ENCODE measurements around the gene MAN2B1.
"Not testable (repeated sequence)": the region's sequence is repeated elsewhere in the genome, so short reads cannot be mapped to it uniquely, and the experiment has no call there.

MAN2B1 gene

DNA sequence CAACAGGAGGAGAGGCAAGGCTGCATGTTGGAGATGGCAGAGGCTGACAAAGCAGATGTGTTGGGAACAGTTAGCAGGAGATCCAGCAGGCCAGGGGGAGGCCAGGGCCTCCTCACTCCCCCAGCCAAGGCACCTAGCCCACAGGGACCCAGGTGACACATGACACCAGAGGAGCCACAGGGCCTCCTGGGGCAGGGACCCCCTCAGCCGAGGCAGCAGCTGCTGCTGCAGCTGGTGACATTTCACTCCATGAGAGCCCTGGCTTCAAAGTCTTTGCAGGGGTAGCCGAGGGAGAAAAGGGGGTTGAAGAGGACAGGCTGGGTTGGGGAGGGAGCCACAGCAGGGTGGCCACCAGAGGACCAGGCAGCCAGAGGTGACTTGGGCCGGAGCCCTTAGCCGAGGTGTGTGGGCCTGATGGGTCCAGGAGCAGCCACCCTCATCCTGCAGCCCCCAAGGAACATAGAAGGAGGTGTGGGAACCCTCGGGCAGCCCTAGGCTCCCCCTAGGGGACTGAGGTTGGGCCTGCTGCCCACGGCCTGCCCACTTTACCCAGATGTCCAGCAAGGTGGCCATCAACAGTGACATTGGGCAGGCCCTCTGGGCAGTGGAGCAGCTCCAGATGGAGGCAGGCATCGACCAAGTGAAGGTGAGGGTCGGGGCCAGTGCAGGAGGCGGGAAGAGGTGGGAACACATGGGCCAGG, 21.1 kb upstream of the MAN2B1 start, which contains the start of gene GNG14:
GNG14 (plus strand) TSS at position 503 of the 701 bp plus-strand sequence; CDS start at position 554, 51 bp downstream.
- no peak for DNase-seq

DNA sequence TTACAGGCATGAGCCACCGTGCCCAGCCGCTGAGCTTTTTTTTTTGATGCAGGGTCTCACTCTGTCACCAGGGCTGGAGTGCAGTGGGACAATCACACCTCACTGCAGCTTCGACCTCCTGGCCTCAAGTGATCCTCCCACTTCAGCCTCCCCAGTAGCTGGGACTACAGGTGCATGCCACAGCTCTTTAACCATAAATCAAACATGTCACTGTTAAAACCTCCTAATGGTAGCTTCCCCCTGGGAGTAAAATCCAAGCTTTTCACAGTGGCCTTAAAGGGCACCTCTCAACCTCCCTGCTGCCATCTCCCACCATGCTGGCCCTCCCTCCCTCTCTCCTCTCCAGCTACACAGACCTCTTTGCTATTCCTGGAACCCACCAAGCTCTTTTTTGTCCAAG, 19.3 kb upstream of the MAN2B1 start:
- no peak for DNase-seq

DNA sequence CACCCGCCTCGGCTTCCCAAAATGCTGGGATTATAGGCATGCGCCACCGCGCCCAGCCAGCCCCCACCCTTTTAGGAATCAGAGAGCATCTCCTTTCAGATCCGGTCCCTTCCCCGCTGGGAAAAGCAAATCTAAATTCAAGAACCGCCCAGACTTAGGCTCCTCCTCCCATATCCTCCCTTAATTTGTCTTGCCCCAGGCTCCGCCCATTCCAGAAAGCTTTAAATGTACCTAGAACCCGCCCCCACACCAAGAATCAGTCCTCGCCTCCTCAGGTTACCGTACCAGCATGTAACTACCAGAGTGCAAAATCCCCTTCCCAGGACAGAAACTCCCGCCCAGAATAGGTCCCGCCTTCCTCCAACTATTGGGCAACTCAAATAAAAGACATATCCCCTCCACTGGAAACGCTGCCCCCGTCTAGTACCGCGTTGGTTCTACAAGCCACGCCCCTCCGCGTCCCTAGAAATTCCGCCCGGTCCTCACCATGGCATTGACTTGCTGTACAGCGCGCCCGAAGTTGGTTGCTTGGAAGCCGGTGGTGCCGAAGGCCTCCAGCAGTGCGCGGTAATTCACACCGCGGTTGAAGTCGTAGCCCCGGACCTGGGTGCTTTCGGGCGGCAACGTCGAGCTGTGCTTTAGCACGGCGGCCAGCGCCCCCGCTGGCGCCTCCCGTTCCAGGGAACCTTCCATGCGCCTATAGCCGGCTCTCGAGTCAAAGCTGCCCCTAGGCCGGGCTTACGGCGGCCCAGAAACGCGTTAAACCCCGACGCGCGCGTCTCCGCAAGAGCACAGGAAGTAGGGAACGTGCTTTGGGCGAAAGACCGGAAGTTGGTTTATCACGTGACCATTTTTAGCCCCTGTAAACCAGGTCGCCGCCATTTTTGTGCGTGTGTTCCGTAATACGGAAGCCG, 14.8 kb upstream of the MAN2B1 start, which contains the start of gene DHPS:
DHPS (minus strand) TSS at position 807 of the 914 bp plus-strand sequence; CDS start at position 693, 114 bp downstream.
- DNase-seq, result peak; percentile 99

DNA sequence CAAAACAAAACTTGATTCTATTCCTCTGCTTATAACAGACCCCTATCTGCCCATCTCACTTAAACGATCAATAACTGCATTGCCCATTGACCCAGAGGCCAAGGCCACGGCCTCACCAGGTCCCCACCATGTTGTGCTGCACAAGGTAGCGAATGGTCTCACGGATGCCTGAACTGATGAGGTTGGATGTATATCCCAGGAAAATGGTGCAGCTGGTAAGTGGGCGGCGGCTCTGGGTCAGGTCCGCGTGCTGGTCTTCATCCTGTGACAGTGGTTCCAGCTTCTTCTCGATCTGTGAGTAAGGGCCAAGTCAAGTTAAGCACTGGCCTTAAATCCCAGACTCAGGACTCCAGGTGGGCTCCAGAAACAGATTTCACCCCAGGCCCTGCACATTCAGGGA, 13.5 kb upstream of the MAN2B1 start:
- peak; percentile 47 for DNase-seq

DNA sequence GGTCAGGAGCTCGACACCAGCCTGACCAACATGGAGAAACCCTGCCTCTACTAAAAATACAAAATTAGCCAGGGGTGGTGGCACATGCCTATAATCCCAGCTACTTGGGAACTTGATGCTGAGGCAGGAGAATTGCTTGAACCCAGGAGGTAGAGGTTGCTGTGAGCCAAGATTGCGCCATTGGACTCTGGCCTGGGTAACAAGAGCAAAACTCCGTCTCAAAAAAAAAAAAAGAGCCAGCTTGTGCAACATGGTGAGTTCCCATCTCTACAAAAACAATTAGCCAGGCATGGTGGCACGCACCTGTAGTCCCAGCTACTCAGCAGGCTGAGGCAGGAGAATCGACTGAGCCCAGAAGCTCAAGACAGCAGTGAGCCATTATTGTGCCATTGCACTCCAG, 11.5 kb upstream of the MAN2B1 start:
- DNase-seq, result not testable (repeated sequence)

DNA sequence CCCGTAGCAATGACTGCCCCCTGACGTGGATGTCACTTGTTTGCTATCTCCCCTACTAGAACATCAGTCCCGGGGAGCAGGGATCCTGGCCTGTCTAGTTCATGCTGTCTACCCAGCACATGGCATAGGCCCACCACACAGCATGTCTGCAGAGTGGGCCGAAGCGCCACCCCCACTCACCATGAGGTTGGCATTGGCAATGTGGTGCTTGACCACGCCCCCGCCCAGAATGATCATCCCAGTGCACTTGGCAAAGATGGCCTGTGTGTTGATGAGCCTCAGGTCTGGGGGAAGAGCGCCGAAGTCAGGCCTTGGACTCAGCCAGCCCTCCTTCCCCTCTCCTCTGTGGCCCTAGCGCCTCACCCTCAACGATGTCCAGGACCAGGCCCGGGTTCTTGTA, 10.4 kb upstream of the MAN2B1 start:
- peak; percentile 49 for DNase-seq

DNA sequence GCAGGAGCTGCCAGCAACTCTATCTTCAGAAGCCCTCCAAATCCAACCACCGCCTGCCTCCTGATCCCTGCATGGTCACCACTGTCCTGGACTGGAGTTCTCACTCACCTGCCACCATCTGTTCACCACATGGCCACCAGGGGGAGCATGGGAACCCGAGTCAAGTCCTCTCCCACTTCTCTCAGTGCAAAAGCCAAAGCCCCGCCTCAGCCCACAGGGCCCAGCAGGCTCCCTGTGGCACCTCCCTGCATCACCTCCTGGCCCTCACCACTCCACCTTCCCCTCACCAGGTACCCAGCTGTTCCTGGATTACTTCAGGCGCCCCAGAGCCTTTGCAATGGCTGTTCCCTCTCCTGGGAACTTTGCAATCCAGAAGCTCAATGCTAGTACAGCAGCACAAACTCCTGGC, 9.8 kb upstream of the MAN2B1 start:
- DNase-seq, result peak; percentile 95

DNA sequence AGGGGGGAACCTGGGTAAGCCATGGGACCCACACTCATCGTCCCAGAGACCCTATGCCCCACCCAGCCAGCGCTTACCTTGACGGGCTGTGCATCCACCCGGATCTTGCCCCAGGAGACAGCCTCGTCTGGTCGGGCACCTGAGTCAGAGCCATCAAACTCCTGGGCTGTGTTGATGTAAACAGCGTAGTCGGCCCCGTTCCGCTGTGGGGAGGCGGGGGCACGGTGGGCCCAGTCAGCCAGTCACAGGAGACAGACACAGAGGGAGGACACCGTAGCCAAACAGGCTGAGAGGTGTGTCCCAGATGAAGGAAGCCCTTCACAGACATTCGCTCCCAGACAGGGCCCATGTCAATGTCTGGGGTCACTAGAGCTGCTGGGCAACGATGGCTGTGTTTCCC, 9.4 kb upstream of the MAN2B1 start:
- peak; percentile 46 for DNase-seq

DNA sequence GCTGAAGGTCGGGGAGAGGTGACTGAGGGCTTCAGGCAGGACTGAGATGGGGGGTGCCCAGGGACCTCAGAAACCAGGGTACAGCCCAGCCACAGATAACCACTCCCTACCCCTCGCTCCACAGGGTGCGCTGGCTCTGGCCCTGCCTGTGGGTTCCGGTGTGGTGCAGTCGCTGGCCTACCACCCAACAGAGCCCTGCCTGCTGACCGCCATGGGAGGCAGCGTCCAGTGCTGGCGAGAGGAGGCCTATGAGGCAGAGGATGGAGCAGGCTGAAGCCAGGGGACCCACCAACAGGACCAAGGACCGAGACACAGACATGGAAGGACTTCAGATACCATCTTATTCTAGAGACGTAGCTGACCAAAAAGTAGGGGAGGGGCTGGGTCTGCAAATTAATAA, 8.9 kb upstream of the MAN2B1 start:
- no peak for DNase-seq

DNA sequence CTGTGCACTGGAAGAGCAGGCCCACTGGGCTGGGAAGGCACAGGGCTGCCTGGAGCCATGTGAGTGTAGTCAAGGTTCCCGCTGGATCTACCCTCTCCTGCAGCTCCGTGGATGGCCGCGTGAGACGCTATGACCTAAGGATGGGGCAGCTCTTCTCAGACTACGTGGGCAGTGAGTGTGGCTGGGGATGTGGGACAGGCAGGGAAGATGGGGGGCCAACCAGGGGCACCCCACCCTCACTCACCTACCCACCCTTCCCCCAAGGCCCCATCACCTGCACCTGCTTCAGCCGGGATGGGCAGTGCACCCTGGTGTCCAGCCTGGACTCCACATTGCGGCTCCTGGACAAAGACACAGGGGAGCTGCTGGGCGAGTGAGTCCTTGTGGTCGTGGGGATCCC, 6.2 kb upstream of the MAN2B1 start:
- no peak for DNase-seq

DNA sequence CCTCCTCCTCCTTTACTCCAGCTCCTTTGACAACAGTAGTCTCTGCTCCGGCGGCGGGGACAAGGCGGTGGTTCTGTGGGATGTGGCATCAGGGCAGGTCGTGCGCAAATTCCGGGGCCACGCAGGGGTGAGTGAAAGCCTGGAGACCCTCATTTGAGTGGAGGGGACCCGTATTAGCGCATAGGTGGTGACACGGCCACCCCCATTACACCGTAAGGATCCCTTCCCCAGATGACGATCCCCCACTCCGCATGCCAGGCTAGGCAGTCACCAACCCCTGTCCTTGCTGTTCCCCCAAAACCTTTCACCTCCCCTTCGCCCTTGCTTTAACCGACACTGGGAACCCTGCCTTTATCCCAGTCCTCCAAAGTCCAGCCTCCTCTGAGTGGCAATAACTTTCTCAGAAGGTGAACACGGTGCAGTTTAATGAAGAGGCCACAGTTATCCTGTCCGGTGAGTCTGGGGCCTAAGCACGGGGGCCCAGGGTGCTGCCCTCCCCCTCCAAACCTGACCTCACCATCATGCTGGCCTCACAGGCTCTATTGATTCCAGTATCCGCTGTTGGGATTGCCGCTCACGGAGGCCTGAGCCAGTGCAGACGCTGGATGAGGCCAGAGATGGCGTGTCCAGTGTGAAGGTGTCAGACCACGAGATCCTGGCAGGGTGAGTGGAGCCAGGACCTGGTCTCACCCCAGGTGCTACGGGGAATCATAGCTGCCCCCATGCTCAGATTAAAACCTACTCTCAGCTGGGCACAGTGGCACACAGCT, 3.8 kb upstream of the MAN2B1 start:
- peak; percentile 53 for DNase-seq

DNA sequence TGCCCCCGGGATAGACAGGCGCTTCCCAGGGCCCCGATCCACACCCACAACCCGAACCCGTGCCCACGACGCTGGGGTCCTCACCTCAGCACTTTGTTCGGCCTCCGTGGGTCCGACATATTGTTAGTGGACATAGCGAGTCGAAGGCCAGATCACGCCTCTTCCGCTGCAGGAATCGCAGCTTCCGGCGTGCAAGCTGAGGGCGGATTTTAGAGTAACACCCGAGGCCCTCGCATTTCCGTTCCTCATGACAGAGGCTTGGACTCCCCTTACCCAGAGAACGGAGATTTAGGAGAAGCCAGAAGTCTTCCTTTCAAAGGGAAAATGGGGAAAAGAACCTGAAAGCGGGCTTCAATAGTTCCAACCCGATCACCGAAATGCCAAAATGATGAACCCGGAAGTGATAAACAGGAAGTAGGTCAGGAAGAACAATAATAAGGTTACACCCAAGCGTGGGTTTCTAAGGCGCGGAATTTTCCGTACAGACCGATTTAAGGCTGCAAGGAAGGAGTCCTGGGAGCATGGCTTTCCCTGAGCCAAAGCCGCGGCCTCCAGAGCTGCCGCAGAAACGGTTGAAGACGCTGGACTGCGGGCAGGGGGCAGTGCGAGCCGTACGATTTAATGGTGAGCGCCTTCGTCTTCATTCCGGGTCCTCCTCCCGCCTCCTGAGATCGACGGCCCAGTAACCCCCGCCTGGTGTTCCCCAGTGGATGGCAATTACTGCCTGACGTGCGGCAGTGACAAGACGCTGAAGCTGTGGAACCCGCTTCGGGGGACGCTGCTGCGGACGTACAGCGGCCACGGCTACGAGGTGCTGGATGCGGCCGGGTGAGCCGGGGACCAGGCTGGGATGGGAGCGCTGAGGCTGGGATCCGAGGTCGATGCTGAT, 3.0 kb upstream of the MAN2B1 start:
- DNase-seq, result peak; percentile 85

DNA sequence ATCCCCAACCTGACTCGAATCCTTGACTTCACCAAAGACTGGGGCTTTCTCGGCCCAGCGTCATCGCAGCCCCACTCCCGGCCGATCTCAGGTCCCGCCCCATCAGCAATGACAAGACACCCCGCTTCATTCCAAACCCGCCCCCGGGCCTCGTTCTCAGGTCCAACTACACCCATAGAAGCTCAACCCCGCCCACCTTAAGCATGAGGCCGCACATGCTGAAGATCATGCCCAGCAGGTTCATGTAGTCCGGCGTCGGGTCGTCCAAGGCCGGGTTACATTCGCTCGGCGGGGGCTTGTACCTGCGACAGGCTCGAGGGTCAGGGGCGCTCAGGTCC, 2.4 kb upstream of the MAN2B1 start:
- DNase-seq, result no peak

DNA sequence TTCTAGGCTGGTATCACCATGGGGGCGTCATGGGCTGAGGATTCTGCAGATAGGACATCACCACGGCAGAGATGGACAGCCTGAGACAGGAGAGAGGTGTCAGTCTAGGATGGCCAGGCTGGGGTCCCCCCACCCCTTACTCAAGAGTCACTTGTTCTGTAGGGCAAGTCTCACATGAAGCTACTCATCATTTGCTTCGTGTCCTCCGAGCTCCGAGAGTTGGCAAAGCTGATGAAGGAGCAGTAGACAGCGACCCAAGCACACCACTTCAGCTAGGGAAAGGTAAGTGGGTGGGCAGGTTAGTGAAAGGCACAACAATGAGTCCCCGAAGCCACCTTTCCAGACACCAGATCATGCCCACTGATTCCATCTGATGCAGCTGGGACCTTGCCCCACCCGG, 1.8 kb upstream of the MAN2B1 start:
- DNase-seq, result no peak

DNA sequence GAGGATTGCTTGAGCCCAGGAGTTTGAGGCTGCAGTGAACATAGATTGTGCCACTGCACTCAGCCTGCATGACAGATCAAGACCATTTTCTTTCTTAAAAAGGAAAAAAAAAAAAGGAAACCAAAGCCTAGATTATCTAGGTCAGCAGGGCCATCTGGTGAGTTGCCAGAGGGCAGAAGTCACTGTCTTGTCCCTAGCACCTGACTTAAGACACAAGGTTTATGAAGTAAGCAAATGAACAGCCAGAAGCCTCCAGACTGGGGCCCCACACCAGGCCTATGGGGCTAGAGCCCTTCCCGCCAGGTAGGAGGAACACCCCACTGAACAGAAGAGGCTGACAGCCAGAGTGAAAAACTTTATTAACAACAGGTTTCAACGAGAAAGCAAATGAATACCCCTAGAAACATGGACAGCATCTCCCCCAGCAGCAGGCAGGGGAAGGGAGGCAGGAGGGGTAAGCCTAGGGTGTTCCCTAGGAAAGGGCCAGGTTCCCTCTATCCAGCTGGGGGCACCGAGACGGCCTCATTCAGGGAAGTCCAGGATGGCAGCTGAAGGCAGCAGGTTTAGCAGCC, 1.3 kb upstream of the MAN2B1 start:
- DNase-seq, result no peak

DNA sequence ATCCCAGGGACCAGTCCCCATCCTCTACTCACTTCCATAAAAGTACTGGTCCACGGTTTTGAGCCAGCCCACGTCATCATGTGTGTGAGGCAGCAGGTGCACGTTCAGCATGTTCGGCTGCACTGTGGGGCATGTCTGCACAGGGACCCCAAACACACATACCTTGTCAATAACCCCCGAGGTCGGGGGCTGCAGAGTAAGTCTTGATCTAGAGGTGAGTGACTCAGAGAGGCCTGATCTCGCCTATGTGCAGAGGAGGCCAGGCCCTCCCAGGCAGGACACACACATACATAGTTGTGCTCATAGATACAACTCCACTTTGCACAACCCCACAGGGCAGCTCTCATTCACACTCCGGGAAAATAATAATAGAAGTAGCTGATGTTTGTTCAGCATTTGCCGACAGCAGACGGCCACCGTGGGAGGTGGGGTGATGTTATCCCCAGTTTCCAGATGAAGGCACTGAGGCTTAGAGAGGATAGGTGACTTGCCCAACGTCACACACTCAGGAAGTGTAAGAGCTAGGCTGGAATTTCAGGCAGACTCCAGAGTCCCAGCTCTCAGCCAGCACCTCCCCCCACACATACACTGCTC, 774 bp downstream of the MAN2B1 start:
- peak; percentile 52 for DNase-seq

DNA sequence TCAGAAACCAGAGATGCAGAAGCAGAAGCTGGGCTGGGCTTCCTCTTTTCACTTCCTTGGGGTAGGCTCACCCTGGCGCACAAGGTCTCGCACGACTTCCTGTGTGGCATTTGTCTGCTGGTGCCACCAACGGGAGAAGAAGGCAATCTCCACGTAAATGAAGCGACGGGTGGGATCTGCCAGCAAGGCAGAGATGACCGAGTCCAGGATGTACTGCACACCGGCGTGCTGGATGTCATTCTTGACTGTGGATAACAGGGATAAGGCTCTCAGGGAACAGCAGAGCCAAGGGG, 1.3 kb downstream of the MAN2B1 start:
- DNase-seq, result no peak

DNA sequence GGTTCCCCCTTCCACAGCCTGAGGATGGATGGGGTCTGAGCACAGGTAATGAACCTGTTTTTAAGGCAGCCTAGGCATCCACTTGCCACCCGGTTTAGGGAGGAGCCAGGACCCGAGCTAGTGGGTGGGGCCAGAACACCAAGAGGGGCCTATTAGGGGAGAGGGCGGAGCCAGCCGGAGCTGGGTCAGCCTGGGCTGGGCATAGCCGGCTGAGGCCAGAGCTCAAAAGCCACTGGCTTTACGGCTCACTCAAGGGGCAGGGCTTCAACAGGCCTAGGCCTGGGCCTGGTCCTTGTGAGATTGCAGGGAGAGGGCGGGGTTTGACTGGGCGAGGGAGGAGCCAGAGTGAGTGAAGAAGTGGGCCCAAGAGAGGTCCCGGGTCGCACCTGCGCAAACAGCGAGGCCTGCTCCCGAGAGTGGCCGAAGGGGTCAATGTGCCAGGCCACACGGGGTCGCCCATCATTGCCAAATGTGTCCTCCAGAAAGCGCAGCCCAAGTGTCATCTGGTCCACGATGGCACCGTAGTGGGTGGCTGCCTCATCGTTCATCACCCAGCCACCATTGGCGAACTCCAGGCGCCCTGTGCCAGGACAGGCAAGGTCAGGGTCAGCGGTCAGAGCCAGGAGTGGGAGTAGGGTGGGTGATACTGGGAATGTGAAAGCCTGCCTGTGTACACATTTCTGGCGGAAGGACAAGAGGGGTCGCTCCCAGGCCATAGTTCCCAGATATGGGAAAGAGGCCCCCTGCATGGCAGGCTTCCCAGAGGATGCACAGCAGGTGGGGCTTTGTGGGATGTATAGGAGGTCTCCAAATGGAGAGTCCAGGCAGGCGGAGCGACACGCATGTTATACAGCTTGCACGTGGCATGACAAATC, 1.9 kb downstream of the MAN2B1 start:
- peak; percentile 76 for DNase-seq

DNA sequence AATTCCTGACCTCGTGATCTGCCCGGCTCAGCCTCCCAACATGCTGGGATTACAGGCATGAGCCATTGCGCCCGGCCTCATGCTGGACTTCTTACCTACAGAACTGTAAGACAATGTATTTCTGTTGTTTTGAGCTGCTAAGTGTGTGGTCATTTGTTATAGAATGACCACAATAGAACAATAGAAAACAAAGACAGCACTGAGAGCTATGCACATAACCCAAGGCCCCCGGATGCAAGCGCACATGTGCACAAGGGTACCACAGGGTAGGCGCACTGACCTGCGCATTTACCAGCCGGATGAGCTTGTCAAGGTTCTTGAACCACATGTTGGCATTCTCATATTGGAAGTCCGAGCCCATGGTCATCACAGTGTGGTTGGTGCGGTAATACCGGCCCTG, 5.6 kb downstream of the MAN2B1 start:
- no peak for DNase-seq

DNA sequence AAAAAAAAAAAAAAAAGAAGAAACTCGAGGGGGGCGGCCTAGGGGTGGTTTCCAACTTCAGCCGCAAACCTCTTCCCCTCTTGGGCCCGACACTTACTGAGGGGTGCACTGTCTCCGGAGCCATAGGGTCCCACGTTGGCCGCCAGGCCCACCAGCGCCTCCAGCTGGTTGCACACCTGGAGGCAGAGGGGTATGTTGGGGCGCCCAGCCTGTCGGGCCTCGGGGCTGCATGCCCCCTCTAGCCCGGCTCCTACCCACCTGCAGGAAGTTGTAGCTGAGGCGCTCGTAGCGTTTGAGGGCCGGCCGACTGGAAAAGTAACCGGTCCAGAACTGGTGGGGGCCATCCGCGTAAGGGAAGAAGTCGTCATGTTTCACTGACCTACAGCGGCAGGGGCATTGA, 8.6 kb downstream of the MAN2B1 start:
- DNase-seq, result no peak
